GM23248 (cell line): ENCODE results near the gene MRPL40. TPM values are rescaled to one million over a fixed set of nuclear protein-coding genes. Genes with fewer than 3 reads are reported as not detected.

Source experiments
- DNase-seq: peaks from one replicate; pipeline ENCODE4 v3.0.0-alpha.2; 2015
- H2AFZ ChIP-seq: fragments of 200-600 bp; sonication (generic); 2 replicates; pipeline ENCODE4 v1.6.1; 2016; ENCODE audit warnings: antibody characterized with exemption
- H3F3A ChIP-seq: fragments of 200-600 bp; sonication (generic); 2 replicates; pipeline ENCODE4 v1.6.1; 2016; ENCODE audit warnings: mild to moderate bottlenecking, antibody characterized with exemption, mixed run types; ENCODE audit not compliant: insufficient read depth
- H3K27ac ChIP-seq: fragments of 200-600 bp; sonication (generic); 2 replicates; pipeline ENCODE4 v1.5.1; 2016; ENCODE audit warnings: mild to moderate bottlenecking
- H3K27me3 ChIP-seq: fragments of 200-600 bp; sonication (generic); replicated peaks from 2 replicates; pipeline ENCODE4 v1.6.1; 2016; ENCODE audit warnings: mild to moderate bottlenecking; ENCODE audit not compliant: insufficient read depth
- H3K36me3 ChIP-seq: fragments of 200-600 bp; sonication (generic); 2 replicates; pipeline ENCODE4 v1.6.1; 2016; ENCODE audit warnings: low read depth, mild to moderate bottlenecking
- H3K4me1 ChIP-seq: fragments of 200-600 bp; sonication (generic); 2 replicates; pipeline ENCODE4 v1.6.1; 2016; ENCODE audit warnings: mild to moderate bottlenecking; ENCODE audit not compliant: insufficient read depth
- H3K4me2 ChIP-seq: fragments of 200-600 bp; sonication (generic); one replicate; pipeline ENCODE4 v1.6.1; 2016; ENCODE audit warnings: mild to moderate bottlenecking; ENCODE audit not compliant: unreplicated experiment
- H3K4me3 ChIP-seq: fragments of 200-600 bp; sonication (generic); 2 replicates; pipeline ENCODE4 v1.5.1; 2016; ENCODE audit warnings: mild to moderate bottlenecking
- H3K79me2 ChIP-seq: fragments of 200-600 bp; sonication (generic); 2 replicates; pipeline ENCODE4 v1.6.1; 2016; ENCODE audit warnings: mild to moderate bottlenecking; ENCODE audit not compliant: insufficient read depth
- H3K9ac ChIP-seq: fragments of 200-600 bp; sonication (generic); 2 replicates; pipeline ENCODE4 v1.6.1; 2016; ENCODE audit warnings: mild to moderate bottlenecking
- H3K9me2 ChIP-seq: fragments of 200-600 bp; sonication (generic); 2 replicates; pipeline ENCODE4 v1.6.1; 2016; ENCODE audit warnings: mixed run types, mild to moderate bottlenecking, moderate library complexity; ENCODE audit not compliant: insufficient read depth
- H3K9me3 ChIP-seq: fragments of 200-600 bp; sonication (generic); one replicate; pipeline ENCODE4 v1.6.1; 2017; ENCODE audit warnings: low read depth
- H4K20me1 ChIP-seq: fragments of 200-600 bp; sonication (generic); 2 replicates; pipeline ENCODE4 v1.6.0; 2016; ENCODE audit not compliant: insufficient read depth
- EZH2 ChIP-seq: fragments of 200-600 bp; sonication (generic); IDR thresholded peaks from 2 replicates; pipeline ENCODE4 v1.6.1; 2018; ENCODE audit warnings: antibody characterized with exemption, mild to moderate bottlenecking; ENCODE audit not compliant: insufficient read depth, poor library complexity, severe bottlenecking
- EZH2phosphoT487 ChIP-seq: fragments of 200-600 bp; sonication (generic); IDR thresholded peaks from 2 replicates; pipeline ENCODE4 v1.6.1; 2018; ENCODE audit warnings: antibody characterized with exemption, moderate library complexity, mild to moderate bottlenecking, low read depth; ENCODE audit not compliant: insufficient read depth
- WGBS, 2 experiments: methylation state at CpG; one replicate each; pipeline ENCODE4 v1.1.6; 2015 to 2017; ENCODE audit warnings: low lambda C conversion rate in 2 of 2, low coverage in 1 of 2; ENCODE audit errors: missing lambda C conversion rate in 2 of 2; 5-methylcytosine and 5-hydroxymethylcytosine counted together
- in situ Hi-C: fragments of 300-500 bp; cut with MboI; formaldehyde crosslinking; loops from 2 replicates; pipeline ENCODE4 v1.15.0; 2020
- polyA plus RNA-seq: library from polyadenylated mRNA; unstranded; fragments of >200 nt; fragmentation: Nextera tagmentation; extraction: Ambion mirVana; gene quantifications from 2 replicates; pipeline ENCODE4 v1.2.1, GENCODE V29; 2016
- total RNA-seq: library from RNA; depleted of rRNA; stranded (reverse); fragments of >200 nt; shearing (Covaris generic); gene quantifications from 2 replicates; pipeline ENCODE4 v1.2.3, GENCODE V29; 2014

The MRPL40 gene
- total and polyA plus RNA-seq, 2 experiments from 2014 or later = 37.6 to 81.9 TPM

DNA sequence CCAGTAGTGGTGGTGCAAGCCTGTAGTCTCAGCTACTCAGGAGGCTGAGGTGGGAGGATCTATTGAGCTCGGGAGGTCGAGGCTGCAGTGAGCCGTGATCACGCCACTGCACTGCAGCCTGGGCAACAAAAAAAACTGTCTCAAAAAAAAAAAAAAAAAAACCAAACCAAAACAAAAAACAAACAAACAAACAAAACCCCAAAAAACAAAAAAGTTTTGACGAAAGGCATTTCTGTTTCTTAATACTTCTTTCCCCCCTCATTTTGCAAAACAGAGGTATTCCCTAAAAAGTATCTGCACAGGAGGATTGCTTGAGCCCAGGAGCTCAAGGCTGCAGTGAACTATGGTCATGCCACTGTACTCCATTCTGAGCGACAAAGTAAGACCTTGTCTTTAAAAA lies 12.0 kb upstream of the MRPL40 start:
- 97 to 99% methylated on average over 6 of the region's 6 CpGs for WGBS, 2 experiments
- Histone ChIP-seq H3K36me3 (0 out of 2 replicates have a peak, but pooled peaks cover 5% of the 10 kb centered on the region), H3K27ac (no peak overlapping the region), H2AFZ (no peak overlapping the region), H3K79me2 (peaks cover 100% of the 10 kb centered on the region), H4K20me1 (peaks cover 11% of the 10 kb centered on the region), H3K4me1 (peaks cover 3% of the 10 kb centered on the region; the same call in 1 of the 2 replicates), H3K9me2 (no peaks in the 10 kb centered on the region), H3K4me2 (no peak overlapping the region), H3K27me3 (no peaks in the 10 kb centered on the region), H3K9me3 (no peaks in the 10 kb centered on the region), H3K4me3 (no peak overlapping the region), H3F3A (no peaks in the 10 kb centered on the region), H3K9ac (no peak overlapping the region)
- TF ChIP-seq EZH2 = no peak
- TF ChIP-seq EZH2phosphoT487 = no peak
- in situ Hi-C loops = no loop called here
- DNase-seq = no peak

DNA sequence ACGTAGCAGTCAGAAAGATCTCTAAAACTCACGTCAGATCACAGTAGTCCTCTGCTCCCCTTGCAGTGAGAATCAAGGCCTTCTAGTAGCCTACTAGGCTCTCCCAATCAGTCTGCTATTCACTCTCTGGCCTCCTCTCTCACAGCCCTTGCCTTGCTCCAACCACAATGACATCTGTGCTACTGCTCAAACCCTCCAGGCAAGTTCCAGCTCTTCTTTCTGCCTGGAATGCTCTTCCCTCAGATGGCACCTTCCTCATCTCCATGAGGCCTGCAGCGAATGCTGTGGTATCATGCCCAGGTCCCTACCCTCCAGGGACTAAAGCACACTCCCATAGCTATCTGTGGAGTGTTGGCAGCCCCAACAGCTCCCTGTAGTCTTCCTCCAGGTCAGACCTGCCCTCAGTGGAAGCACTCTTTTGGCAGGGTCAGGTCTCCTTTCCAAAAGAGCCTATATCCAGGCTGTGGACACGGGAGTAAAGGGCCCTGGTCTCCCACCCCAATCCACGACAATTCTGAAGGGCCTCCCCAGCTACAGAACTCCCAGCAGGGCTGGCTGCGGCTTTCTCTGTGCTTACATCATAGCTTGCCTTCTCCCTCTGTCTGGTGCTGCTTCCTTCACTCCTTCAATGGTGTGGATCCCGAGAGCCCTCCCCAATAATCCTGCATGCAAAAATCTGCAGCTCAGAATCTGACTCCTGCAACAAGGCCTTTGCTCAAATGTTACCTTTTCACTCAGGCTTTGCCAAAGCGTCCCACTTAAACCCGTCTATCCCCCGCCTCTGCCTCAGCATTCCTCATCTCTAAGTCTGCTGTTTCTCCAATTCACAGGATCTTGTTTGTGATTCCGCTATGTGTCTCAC lies 9.7 kb upstream of the MRPL40 start:
- Histone ChIP-seq H3K9me2 (no peaks in the 10 kb centered on the region), H3K4me3 (no peak overlapping the region), H3F3A (no peaks in the 10 kb centered on the region), H3K4me1 (peaks cover 3% of the 10 kb centered on the region; the same call in 1 of the 2 replicates), H3K4me2 (no peak overlapping the region), H3K36me3 (no peaks in the 10 kb centered on the region), H3K9me3 (no peaks in the 10 kb centered on the region), H3K79me2 (peaks cover 100% of the 10 kb centered on the region), H4K20me1 (peaks cover 17% of the 10 kb centered on the region), H3K9ac (no peak overlapping the region), H3K27me3 (no peaks in the 10 kb centered on the region), H3K27ac (no peak overlapping the region), H2AFZ (no peak overlapping the region)
- WGBS, 2 experiments = 89 to 94% methylated on average over 11 of the region's 11 CpGs
- in situ Hi-C loops = no loop called here
- TF ChIP-seq EZH2phosphoT487 (no peak), EZH2 (no peak)
- no peak for DNase-seq

DNA sequence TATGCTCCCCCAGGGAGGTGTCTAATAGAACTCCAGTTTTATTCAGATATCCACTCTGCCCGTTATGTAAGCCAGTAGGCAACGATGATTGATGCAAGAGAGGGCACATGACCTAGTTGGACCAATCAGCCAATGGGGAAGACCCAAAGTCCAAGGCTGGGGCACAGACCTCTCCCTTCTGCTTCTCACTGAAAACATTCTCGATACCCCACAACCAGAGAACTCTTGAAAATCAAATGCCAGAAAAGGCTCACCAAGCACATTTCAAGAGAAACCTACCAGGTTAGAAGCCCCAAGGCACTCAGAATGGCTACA lies 8.2 kb upstream of the MRPL40 start:
- Histone ChIP-seq H3K4me2 (no peak overlapping the region), H3K79me2 (peaks cover 100% of the 10 kb centered on the region), H3K36me3 (no peaks in the 10 kb centered on the region), H3F3A (no peaks in the 10 kb centered on the region), H3K4me1 (peaks cover 8% of the 10 kb centered on the region), H2AFZ (no peak overlapping the region), H3K9me3 (no peaks in the 10 kb centered on the region), H3K4me3 (no peak overlapping the region), H3K9me2 (no peaks in the 10 kb centered on the region), H4K20me1 (peaks cover 17% of the 10 kb centered on the region; the same call in 1 of the 2 replicates), H3K27ac (no peak overlapping the region), H3K9ac (no peak overlapping the region), H3K27me3 (no peaks in the 10 kb centered on the region)
- 96 to 100% methylated on average over 3 of the region's 3 CpGs for WGBS, 2 experiments
- no peak for TF ChIP-seq EZH2
- TF ChIP-seq EZH2phosphoT487 = no peak
- DNase-seq = no peak
- in situ Hi-C loops = no loop called here

DNA sequence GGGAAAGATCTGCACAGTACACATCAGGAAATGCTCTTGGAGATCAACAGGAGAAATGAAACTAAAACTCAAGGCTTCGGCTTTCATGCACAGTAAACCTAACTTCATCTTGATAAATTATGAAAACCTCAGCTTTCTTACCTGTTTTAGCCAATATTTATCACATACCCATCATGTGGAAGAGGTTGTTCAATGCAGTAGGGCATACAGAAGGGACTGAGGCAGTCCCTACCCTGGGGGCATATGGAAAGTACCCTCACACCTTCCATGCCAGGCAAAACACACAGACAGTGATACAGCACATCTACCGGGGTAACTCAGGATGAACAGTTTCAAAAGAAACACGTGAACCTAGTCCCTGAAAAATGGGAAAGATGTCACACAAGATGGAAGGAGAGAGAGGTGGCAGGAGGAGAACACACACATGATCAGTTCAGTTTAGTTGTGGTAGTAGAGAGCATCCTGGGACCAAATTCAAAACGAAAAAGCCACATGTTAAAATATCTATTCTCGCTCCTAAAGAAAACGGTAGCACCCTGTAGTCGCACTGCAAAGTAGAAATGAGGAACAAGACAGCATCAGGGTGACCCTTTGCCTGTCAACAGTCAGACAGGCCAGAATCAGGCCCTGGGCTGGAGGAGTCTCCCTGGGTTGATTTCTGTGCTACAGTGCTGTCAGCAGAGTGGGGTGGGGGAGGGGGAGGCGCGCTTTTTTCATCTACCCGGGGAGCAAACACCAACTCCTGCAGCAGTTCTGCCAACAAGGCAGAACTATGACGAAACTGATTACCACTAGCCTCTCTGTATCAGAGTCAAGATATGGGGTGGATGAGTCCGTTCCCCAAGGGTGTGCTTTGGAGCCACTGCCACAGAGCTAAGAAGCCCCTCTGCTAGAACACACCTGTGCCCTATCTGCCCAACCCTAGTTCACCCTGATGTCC lies 2.1 kb upstream of the MRPL40 start:
- peak overlapping the region; percentile 46 for H2AFZ ChIP-seq
- peaks cover 76% of the 10 kb centered on the region for H3K79me2 ChIP-seq
- peaks cover 22% of the 10 kb centered on the region; the same call in 1 of the 2 replicates for H3F3A ChIP-seq
- H3K9ac ChIP-seq = peak overlapping the region; percentile 99
- H3K27ac ChIP-seq = peak overlapping the region; percentile 99
- H3K9me2 ChIP-seq = no peaks in the 10 kb centered on the region
- H3K36me3 ChIP-seq = no peaks in the 10 kb centered on the region
- peaks cover 25% of the 10 kb centered on the region for H3K4me1 ChIP-seq
- in situ Hi-C loops = no loop called here
- H3K4me3 ChIP-seq = peak overlapping the region; percentile 94
- DNase-seq = peak; percentile 73
- H3K27me3 ChIP-seq = no peaks in the 10 kb centered on the region
- no peaks in the 10 kb centered on the region for H3K9me3 ChIP-seq
- 0 out of 2 replicates have a peak, but pooled peaks cover 9% of the 10 kb centered on the region for H4K20me1 ChIP-seq
- 13 to 19% methylated on average over 9 to 12 of the region's 12 CpGs for WGBS, 2 experiments
- no peak for TF ChIP-seq EZH2
- TF ChIP-seq EZH2phosphoT487 = no peak
- peak overlapping the region; percentile 98 for H3K4me2 ChIP-seq
